GM12873 (cell line): ENCODE results near the gene DHX8.

Experiments
- CTCF ChIP-seq: IDR thresholded peaks from 2 replicates; pipeline ENCODE4 v1.5.1; 2012; ENCODE audit warnings: low read depth, mild to moderate bottlenecking, moderate library complexity, low read length, control low read depth; ENCODE audit not compliant: insufficient read depth; ENCODE audit errors: missing control alignments

Gene DHX8

GRCh38 chr17:43570518-43570928 lies 86.7 kb downstream of the DHX8 start:
- TF ChIP-seq CTCF: no peak

- no peak for TF ChIP-seq CTCF
Observed at GRCh38 chr17:43572368-43572980, 88.7 kb downstream of the DHX8 start.

- TF ChIP-seq CTCF: no peak
Observed at GRCh38 chr17:43573579-43574321, 90.0 kb downstream of the DHX8 start.

- no peak for TF ChIP-seq CTCF
Observed at GRCh38 chr17:43574348-43574747, 90.6 kb downstream of the DHX8 start.

- no peak for TF ChIP-seq CTCF
Observed at GRCh38 chr17:43574896-43575525, 91.2 kb downstream of the DHX8 start.
